HEK293T (cell line): ENCODE measurements around the gene OR6C6.

ENCODE experiments used
- CTCF ChIA-PET: fragments of 350-600 bp; formaldehyde crosslinking; extraction: SDS; loops from one replicate; lab custom pipeline; 2021; ENCODE audit warnings: antibody characterized with exemption, inconsistent platforms; lab: Yijun Ruan, JAX
- POLR2A ChIA-PET: fragments of 350-600 bp; formaldehyde crosslinking; extraction: SDS; loops from one replicate; lab custom pipeline; 2020; ENCODE audit warnings: antibody characterized with exemption, inconsistent platforms; lab: Yijun Ruan, JAX
- DNase-seq: peaks from one replicate; pipeline ENCODE4 v3.0.0; 2012; ENCODE audit warnings: mixed read lengths; ENCODE audit errors: extremely low spot score
- ARNT ChIP-seq: fragments of 450-650 bp; IDR thresholded peaks from 2 replicates; pipeline ENCODE4 v1.6.1; 2017; ENCODE audit warnings: mild to moderate bottlenecking
- CTBP1 ChIP-seq: fragments of 450-650 bp; IDR thresholded peaks from 2 replicates; pipeline ENCODE4 v1.6.1; 2016; ENCODE audit warnings: borderline replicate concordance
- FOXK2 ChIP-seq: fragments of 450-650 bp; IDR thresholded peaks from 2 replicates; pipeline ENCODE4 v1.6.1; 2016; ENCODE audit warnings: mild to moderate bottlenecking
- FOXM1 ChIP-seq: fragments of 450-650 bp; IDR thresholded peaks from 2 replicates; pipeline ENCODE4 v1.6.1; 2017; ENCODE audit warnings: mild to moderate bottlenecking, borderline replicate concordance
- HDGF ChIP-seq: fragments of 450-650 bp; IDR thresholded peaks from 2 replicates; pipeline ENCODE4 v1.6.1; 2017; ENCODE audit warnings: antibody characterized with exemption, borderline replicate concordance
- L3MBTL2 ChIP-seq: fragments of 450-650 bp; conservative IDR thresholded peaks from 2 replicates; pipeline ENCODE4 v1.6.1; 2016; ENCODE audit warnings: mild to moderate bottlenecking
- NFRKB ChIP-seq: fragments of 450-650 bp; IDR thresholded peaks from 2 replicates; pipeline ENCODE4 v1.6.1; 2016; ENCODE audit warnings: mild to moderate bottlenecking, moderate library complexity
- SP1 ChIP-seq: fragments of 450-650 bp; IDR thresholded peaks from 2 replicates; pipeline ENCODE4 v1.6.1; 2017
- TARDBP ChIP-seq: fragments of 450-650 bp; IDR thresholded peaks from 2 replicates; pipeline ENCODE4 v1.6.1; 2016
- ZNF384 ChIP-seq: fragments of 450-650 bp; IDR thresholded peaks from 2 replicates; pipeline ENCODE4 v1.6.1; 2016
- TF ChIP-seq, protein P1 (sequence below): fragments of 450-650 bp; IDR thresholded peaks from 2 replicates; pipeline ENCODE4 v1.6.1; 2016

Gene OR6C6

DNA sequence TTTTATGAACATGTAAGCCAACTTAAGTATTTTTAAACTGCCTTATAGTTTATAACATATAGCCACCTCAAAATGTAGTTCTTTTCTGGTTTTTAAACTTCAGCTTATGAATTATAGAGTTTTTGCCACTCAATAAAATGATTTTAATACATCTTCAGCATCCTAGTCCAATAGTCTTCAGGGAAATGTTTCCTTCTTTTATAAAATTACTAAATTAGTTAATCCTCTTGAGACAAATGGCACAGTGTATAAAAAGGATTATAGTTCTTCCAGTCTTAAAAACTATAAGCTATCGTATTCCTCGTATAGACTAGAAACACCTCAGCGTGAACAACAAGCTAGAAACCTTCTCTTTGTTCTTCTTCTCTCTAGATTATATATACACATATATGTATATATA is 52.1 kb downstream of the OR6C6 start, which contains the start of gene OR6C74:
OR6C74 (plus strand) TSS at position 301 of the 400 bp plus-strand sequence. CDS start 2,679 bp downstream, outside the sequence.
- ChIA-PET CTCF (interaction anchor here (1.0 kb wide), 1 partner anchor 375 kb away, joined by 3 read pairs; no protein-coding TSS in a partner anchor), POLR2A (no interaction called here)
- DNase-seq: no peak
- TF ChIP-seq TARDBP (no peak), FOXM1 (no peak), NFRKB (no peak), SP1 (no peak), ZNF384 (no peak), ARNT (no peak), FOXK2 (no peak), HDGF (no peak), L3MBTL2 (no peak), CTBP1 (no peak)
- TF ChIP-seq, protein P1, sequence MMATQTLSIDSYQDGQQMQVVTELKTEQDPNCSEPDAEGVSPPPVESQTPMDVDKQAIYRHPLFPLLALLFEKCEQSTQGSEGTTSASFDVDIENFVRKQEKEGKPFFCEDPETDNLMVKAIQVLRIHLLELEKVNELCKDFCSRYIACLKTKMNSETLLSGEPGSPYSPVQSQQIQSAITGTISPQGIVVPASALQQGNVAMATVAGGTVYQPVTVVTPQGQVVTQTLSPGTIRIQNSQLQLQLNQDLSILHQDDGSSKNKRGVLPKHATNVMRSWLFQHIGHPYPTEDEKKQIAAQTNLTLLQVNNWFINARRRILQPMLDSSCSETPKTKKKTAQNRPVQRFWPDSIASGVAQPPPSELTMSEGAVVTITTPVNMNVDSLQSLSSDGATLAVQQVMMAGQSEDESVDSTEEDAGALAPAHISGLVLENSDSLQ: no peak
